HCT116 (cell line): Measurements from ENCODE around the gene TAS1R2. TPM values are rescaled to one million over a fixed set of nuclear protein-coding genes. Genes with fewer than 3 reads are reported as not detected.
"Not testable (repeated sequence)": the region's sequence is repeated elsewhere in the genome, so short reads cannot be mapped to it uniquely, and the experiment has no call there.

Experiments used
- ATAC-seq: fragments of 200-7000 bp; cut with Tn5 transposase; 2 replicates; pipeline ENCODE4 v1.9.1; 2020; ENCODE audit warnings: mild to moderate bottlenecking, moderate library complexity
- BruUV-seq: library from RNA; stranded (reverse); fragments of 400-500 nt; replicated peaks from 2 replicates; lab custom pipeline; 2021; lab: Mats Ljungman, UMichigan
- CTCF ChIA-PET: fragments of 300-600 bp; sonication (Branson Sonifier 250); formaldehyde crosslinking; loops from one replicate; lab custom pipeline; 2021; ENCODE audit warnings: antibody characterized with exemption; lab: Charles Lee
- POLR2A ChIA-PET: fragments of 300-600, 350-600 bp; sonication (Branson Sonifier 250); formaldehyde crosslinking; loops from one replicate; lab custom pipeline; 2021; ENCODE audit warnings: antibody characterized with exemption; lab: Charles Lee
- RAD21 ChIA-PET, 2 experiments: fragments of 300-600 bp; sonication (Branson Sonifier 250); formaldehyde crosslinking; loops; one replicate each; lab custom pipeline; 2023; ENCODE audit warnings: low total read pairs in 2 of 2; ENCODE audit not compliant: uncharacterized antibody in 2 of 2, unreplicated experiment in 2 of 2, low non-redundant PET in 1 of 2; lab: Charles Lee
- DNase-seq: peaks from one replicate; pipeline ENCODE4 v3.0.0-alpha.2; 2010; ENCODE audit warnings: low read depth, low spot score
- H2AFZ ChIP-seq: fragments of 200-600 bp; shearing (Covaris generic), sonication (generic); 2 replicates; pipeline ENCODE4 v1.6.1; 2017; ENCODE audit warnings: low read depth, mixed run types, mixed read lengths, antibody characterized with exemption, low read length; ENCODE audit not compliant: poor library complexity, severe bottlenecking
- H3K27ac ChIP-seq: 2 replicates; pipeline ENCODE4 v1.5.1; 2012; ENCODE audit warnings: low read depth, low read length
- H3K27me3 ChIP-seq: fragments of 200-600 bp; sonication (generic); 2 replicates; pipeline ENCODE4 v1.6.1; 2016; ENCODE audit warnings: mixed run types, low read length, mixed read lengths; ENCODE audit not compliant: insufficient read depth
- H3K36me3 ChIP-seq, 2 experiments: fragments of 200-500 bp in 1 of 2; fragments of 200-600 bp in 1 of 2; sonication (Bioruptor generic) in 1 of 2; sonication (generic) in 1 of 2; 2 replicates each; pipeline versions ENCODE4 v1.5.1 to v1.6.1; 2014 to 2016; ENCODE audit warnings: low read length in 2 of 2, inconsistent platforms in 1 of 2, mixed read lengths in 1 of 2, mixed run types in 1 of 2; ENCODE audit not compliant: insufficient read depth in 2 of 2, control insufficient read depth in 1 of 2
- H3K4me1 ChIP-seq, 2 experiments: fragments of 200-600 bp in 1 of 2; sonication (generic) in 1 of 2; 2 replicates each; pipeline versions ENCODE4 v1.5.1 to v1.6.1; 2012 to 2017; ENCODE audit warnings: low read length in 2 of 2, inconsistent platforms in 1 of 2, mild to moderate bottlenecking in 1 of 2, mixed read lengths in 1 of 2, mixed run types in 1 of 2, moderate library complexity in 1 of 2; ENCODE audit not compliant: insufficient read depth in 2 of 2, control insufficient read depth in 1 of 2
- H3K4me2 ChIP-seq: fragments of 200-600 bp; sonication (generic); 2 replicates; pipeline ENCODE4 v1.6.1; 2017; ENCODE audit warnings: mixed run types, low read length, mixed read lengths
- H3K4me3 ChIP-seq, 2 experiments: fragments of 200-600 bp in 1 of 2; sonication (generic) in 1 of 2; replicated peaks in 1 of 2; 2 replicates each; pipeline ENCODE4 v1.5.1; 2011 to 2016; ENCODE audit warnings: low read length in 2 of 2, control low read depth in 1 of 2, low read depth in 1 of 2, mild to moderate bottlenecking in 1 of 2, mixed read lengths in 1 of 2, mixed run types in 1 of 2
- H3K79me2 ChIP-seq: fragments of 200-600 bp; sonication (generic); 2 replicates; pipeline ENCODE4 v1.6.1; 2017; ENCODE audit warnings: mild to moderate bottlenecking, mixed run types, low read length, moderate library complexity, mixed read lengths; ENCODE audit not compliant: insufficient read depth
- H3K9ac ChIP-seq: fragments of 200-600 bp; sonication (generic); 2 replicates; pipeline ENCODE4 v1.6.1; 2016; ENCODE audit warnings: low read length, mixed read lengths
- H3K9me2 ChIP-seq: fragments of 200-600 bp; sonication (generic), shearing (Covaris generic); 2 replicates; pipeline ENCODE4 v1.6.1; 2017; ENCODE audit warnings: mixed run types, mild to moderate bottlenecking, moderate library complexity; ENCODE audit not compliant: insufficient read depth
- H3K9me3 ChIP-seq, 2 experiments: fragments of 200-500 bp in 1 of 2; fragments of 200-600 bp in 1 of 2; sonication (Bioruptor generic) in 1 of 2; sonication (generic) in 1 of 2; 2 replicates each; pipeline ENCODE4 v1.6.1; 2014 to 2017; ENCODE audit warnings: low read length in 2 of 2, mixed read lengths in 2 of 2, inconsistent platforms in 1 of 2, low read depth in 1 of 2, mild to moderate bottlenecking in 1 of 2, mixed run types in 1 of 2, moderate library complexity in 1 of 2; ENCODE audit not compliant: control insufficient read depth in 1 of 2, insufficient read depth in 1 of 2
- H4K20me1 ChIP-seq: fragments of 200-600 bp; sonication (generic), shearing (Covaris generic); 2 replicates; pipeline ENCODE4 v1.6.1; 2017; ENCODE audit warnings: mixed run types, mild to moderate bottlenecking, moderate library complexity; ENCODE audit not compliant: insufficient read depth
- EGR1 ChIP-seq: IDR thresholded peaks from 2 replicates; pipeline ENCODE4 v1.6.1; 2012; ENCODE audit warnings: low read depth
- ELF1 ChIP-seq: IDR thresholded peaks from 2 replicates; pipeline ENCODE4 v1.6.1; 2012; ENCODE audit warnings: low read depth, borderline replicate concordance
- FOSL1 ChIP-seq: IDR thresholded peaks from 2 replicates; pipeline ENCODE4 v1.6.1; 2012; ENCODE audit warnings: low read depth
- SIN3A ChIP-seq: IDR thresholded peaks from 2 replicates; pipeline ENCODE4 v1.6.1; 2012; ENCODE audit warnings: low read depth
- SRF ChIP-seq: IDR thresholded peaks from 2 replicates; pipeline ENCODE4 v1.6.1; 2012; ENCODE audit warnings: low read depth
- YY1 ChIP-seq: IDR thresholded peaks from 2 replicates; pipeline ENCODE4 v1.6.1; 2011; ENCODE audit warnings: low read length, low read depth, moderate library complexity, mild to moderate bottlenecking; ENCODE audit not compliant: insufficient replicate concordance; ENCODE audit errors: extremely low read depth
- ZFX ChIP-seq: fragments of 450-650 bp; IDR thresholded peaks from 2 replicates; pipeline ENCODE4 v1.6.1; 2017
- ZNF274 ChIP-seq: fragments of 200-500 bp; sonication (Bioruptor generic); IDR thresholded peaks from 2 replicates; pipeline ENCODE4 v1.6.1; 2014; ENCODE audit warnings: mild to moderate bottlenecking, low read depth, low read length, inconsistent platforms
- intact Hi-C: fragments of 100-400 bp; cut with micrococcal nuclease; formaldehyde crosslinking; loops from 2 replicates; pipeline ENCODE4 v1.10.0; 2022
- total RNA-seq: library from RNA; stranded (reverse); gene quantifications from one replicate; pipeline ENCODE4 v1.2.1, GENCODE V29; 2021; ENCODE audit not compliant: unreplicated experiment
- TF ChIP-seq, protein P1 (sequence below), 3 experiments: fragments of 200-600 bp in 1 of 3; sonication (generic) in 1 of 3; IDR thresholded peaks in 2 of 3; conservative IDR thresholded peaks in 1 of 3; 2 replicates each; pipeline ENCODE4 v1.5.1; 2012 to 2017; ENCODE audit warnings: low read depth in 2 of 3, low read length in 2 of 3, antibody characterized with exemption in 1 of 3, borderline replicate concordance in 1 of 3, control low read depth in 1 of 3, mild to moderate bottlenecking in 1 of 3, mixed read lengths in 1 of 3, mixed run types in 1 of 3, moderate library complexity in 1 of 3; ENCODE audit not compliant: insufficient read depth in 1 of 3

Gene TAS1R2
- total RNA-seq, 1 experiment from 2014 or later: not detected

DNA sequence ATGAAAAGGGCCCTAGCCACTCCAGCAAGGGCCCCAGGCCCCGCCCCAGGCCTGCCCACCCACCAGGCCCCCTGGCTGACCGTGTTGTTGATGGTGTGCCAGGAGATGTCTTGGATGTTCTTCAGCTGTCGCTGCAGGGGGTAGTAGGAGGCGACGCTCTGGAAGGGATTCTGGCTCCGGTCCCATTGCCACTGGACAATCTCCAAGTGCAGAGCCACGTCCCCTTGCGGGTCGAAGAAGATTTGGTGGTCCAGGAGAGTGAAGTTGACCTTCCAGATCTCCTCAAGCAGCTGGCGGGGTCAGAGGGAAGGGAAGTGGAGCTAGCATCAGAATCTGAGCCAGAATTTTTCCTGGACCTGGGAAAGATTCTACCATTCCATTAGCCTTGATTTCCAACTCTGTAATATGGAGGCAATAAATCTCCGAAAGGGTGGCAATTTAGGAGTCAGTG, 10.2 kb downstream of the TAS1R2 start (continued):
- TF ChIP-seq SRF (no peak), SIN3A (no peak), YY1 (no peak)

DNA sequence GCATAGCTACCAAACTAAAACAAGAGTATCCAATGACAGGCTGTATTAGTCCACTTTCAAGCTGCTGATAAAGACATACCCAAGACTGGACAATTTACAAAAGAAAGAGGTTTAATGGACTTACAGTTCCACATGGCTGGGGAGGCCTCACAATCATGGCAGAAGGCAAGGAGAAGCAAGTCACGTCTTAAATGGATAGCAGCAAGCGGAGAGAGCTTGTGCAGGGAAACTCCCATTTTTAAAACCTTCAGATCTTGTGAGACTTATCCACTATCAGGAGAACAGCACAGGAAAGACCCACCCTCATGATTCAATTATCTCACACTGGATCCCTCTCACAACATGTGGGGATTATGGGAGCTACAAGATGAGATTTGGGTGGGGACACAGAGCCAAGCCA, 11.7 kb downstream of the TAS1R2 start:
- DNase-seq, H3K9me2 ChIP-seq, H3K9ac ChIP-seq, H3K27ac ChIP-seq, intact Hi-C loops, H3K36me3 ChIP-seq, H4K20me1 ChIP-seq, BruUV-seq, H2AFZ ChIP-seq, H3K27me3 ChIP-seq, RAD21 ChIA-PET, CTCF ChIA-PET, H3K4me2 ChIP-seq, H3K79me2 ChIP-seq, ATAC-seq, POLR2A ChIA-PET, H3K4me1 ChIP-seq, H3K4me3 ChIP-seq, H3K9me3 ChIP-seq: not testable (repeated sequence)

DNA sequence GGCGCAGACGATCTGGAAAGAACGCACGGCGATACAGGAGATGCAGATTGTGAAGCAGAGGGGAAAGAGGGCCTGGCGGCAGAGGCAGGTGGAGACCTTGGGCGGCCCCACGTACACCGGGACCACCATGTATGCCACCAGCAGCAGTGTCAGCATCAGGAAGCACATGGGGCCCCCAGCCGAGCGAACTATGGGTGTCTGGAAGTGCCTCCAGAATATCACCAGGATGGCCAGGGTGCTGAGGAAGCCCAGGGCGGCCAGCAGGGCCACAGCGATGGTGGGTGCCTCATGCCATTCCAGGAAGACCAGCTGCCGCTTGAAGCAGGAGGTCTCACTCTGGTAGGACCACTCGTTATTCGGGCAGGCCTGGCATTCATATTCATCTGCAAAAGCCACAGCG, 19.3 kb downstream of the TAS1R2 start:
- ATAC-seq: no peak
- ChIA-PET RAD21 (no interaction called here), CTCF (no interaction called here), POLR2A (no interaction called here)
- no peak overlapping the region for H3K4me2 ChIP-seq
- H3K36me3 ChIP-seq: no peaks in the 10 kb centered on the region
- no peak overlapping the region for H3K9ac ChIP-seq
- H3K9me3 ChIP-seq: no peaks in the 10 kb centered on the region
- TF ChIP-seq ZNF274 (no peak), ZFX (no peak), ELF1 (no peak), EGR1 (no peak), FOSL1 (no peak)
- TF ChIP-seq, protein P1, sequence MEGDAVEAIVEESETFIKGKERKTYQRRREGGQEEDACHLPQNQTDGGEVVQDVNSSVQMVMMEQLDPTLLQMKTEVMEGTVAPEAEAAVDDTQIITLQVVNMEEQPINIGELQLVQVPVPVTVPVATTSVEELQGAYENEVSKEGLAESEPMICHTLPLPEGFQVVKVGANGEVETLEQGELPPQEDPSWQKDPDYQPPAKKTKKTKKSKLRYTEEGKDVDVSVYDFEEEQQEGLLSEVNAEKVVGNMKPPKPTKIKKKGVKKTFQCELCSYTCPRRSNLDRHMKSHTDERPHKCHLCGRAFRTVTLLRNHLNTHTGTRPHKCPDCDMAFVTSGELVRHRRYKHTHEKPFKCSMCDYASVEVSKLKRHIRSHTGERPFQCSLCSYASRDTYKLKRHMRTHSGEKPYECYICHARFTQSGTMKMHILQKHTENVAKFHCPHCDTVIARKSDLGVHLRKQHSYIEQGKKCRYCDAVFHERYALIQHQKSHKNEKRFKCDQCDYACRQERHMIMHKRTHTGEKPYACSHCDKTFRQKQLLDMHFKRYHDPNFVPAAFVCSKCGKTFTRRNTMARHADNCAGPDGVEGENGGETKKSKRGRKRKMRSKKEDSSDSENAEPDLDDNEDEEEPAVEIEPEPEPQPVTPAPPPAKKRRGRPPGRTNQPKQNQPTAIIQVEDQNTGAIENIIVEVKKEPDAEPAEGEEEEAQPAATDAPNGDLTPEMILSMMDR (IDR thresholded peaks at IDR 0.05 in 2 of 3, conservative IDR thresholded peaks at IDR 0.05 in 1 of 3; ENCODE audit: borderline replicate concordance in 1 of 3, insufficient read depth in 1 of 3, low read depth in 2 of 3, low read length in 2 of 3): no peak
- H3K4me3 ChIP-seq: no peak overlapping the region
- H3K4me1 ChIP-seq: peaks cover 0 to 4% of the 10 kb centered on the region in 2 experiments; a peak in 2 of 4 replicates
- H4K20me1 ChIP-seq: no peaks in the 10 kb centered on the region
- no peaks in the 10 kb centered on the region for H3K9me2 ChIP-seq
- H3K27ac ChIP-seq: no peak overlapping the region
- H2AFZ ChIP-seq: no peak overlapping the region
- DNase-seq: no peak
- intact Hi-C loops: no loop called here
- peaks cover under 1% of the 10 kb centered on the region; the same call in 1 of the 2 replicates for H3K27me3 ChIP-seq
- BruUV-seq: no TSS peak
- no peaks in the 10 kb centered on the region for H3K79me2 ChIP-seq
